ENCODE results near the gene RXRA.

- no peak for TF ChIP-seq POLR2A (IDR thresholded peaks at IDR 0.05)
- TF ChIP-seq, protein P1, sequence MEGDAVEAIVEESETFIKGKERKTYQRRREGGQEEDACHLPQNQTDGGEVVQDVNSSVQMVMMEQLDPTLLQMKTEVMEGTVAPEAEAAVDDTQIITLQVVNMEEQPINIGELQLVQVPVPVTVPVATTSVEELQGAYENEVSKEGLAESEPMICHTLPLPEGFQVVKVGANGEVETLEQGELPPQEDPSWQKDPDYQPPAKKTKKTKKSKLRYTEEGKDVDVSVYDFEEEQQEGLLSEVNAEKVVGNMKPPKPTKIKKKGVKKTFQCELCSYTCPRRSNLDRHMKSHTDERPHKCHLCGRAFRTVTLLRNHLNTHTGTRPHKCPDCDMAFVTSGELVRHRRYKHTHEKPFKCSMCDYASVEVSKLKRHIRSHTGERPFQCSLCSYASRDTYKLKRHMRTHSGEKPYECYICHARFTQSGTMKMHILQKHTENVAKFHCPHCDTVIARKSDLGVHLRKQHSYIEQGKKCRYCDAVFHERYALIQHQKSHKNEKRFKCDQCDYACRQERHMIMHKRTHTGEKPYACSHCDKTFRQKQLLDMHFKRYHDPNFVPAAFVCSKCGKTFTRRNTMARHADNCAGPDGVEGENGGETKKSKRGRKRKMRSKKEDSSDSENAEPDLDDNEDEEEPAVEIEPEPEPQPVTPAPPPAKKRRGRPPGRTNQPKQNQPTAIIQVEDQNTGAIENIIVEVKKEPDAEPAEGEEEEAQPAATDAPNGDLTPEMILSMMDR (IDR thresholded peaks at IDR 0.05): no peak
These were observed 10.0 kb downstream of the RXRA start for GRCh38 chr9:134336228-134336627.

Measured in adrenal gland (tissue), 5 donors.